H1 (cell line): ENCODE data around the gene MORF4L1. TPM values are rescaled to one million over a fixed set of nuclear protein-coding genes. Genes with fewer than 3 reads are reported as not detected.

ENCODE experiments used
- ASH2L ChIP-seq: fragments of 200-600, 300-600 bp; sonication (generic); IDR thresholded peaks from one replicate; pipeline ENCODE4 v1.7.1; 2017; ENCODE audit warnings: low read length
- E2F6 ChIP-seq: IDR thresholded peaks from 2 replicates; pipeline ENCODE4 v1.6.1; 2012; ENCODE audit warnings: inconsistent platforms
- JUN ChIP-seq: IDR thresholded peaks from 2 replicates; pipeline ENCODE4 v1.6.1; 2011; ENCODE audit warnings: low read depth, mild to moderate bottlenecking, improper control_type of control experiment, low read length
- SP2 ChIP-seq: IDR thresholded peaks from 2 replicates; pipeline ENCODE4 v1.6.1; 2012; ENCODE audit warnings: mild to moderate bottlenecking, low read length, inconsistent platforms
- polyA plus RNA-seq, 7 experiments: library from polyadenylated mRNA; depleted of rRNA in 3 of 7; stranded (reverse) in 5 of 7; unstranded in 2 of 7; fragments of >200 nt in 5 of 7; fragments of 200-250 nt in 2 of 7; gene quantifications; 1 replicate in 5 of 7; 2 replicates in 1 of 7; 4 replicates in 1 of 7; pipeline versions ENCODE4 v1.2.1 to v1.2.3, GENCODE V29; 2011 to 2013; ENCODE audit warnings: missing spikeins in 2 of 7, mixed read lengths in 2 of 7
- total RNA-seq: library from RNA; stranded (reverse); fragmentation: NEBNext Ultra II Directional; extraction: Animal tissue kit (Norgen Biotek cat#: 25700); gene quantifications from 2 replicates; pipeline ENCODE4 v1.2.1, GENCODE V29; 2021
- TF ChIP-seq, protein P1 (sequence below), 3 experiments: IDR thresholded peaks; 1 replicate in 2 of 3; 2 replicates in 1 of 3; pipeline versions ENCODE4 v1.5.1 to v1.6.1; 2011; ENCODE audit warnings: low read length in 3 of 3, mild to moderate bottlenecking in 3 of 3, inconsistent platforms in 2 of 3, low read depth in 1 of 3, moderate library complexity in 1 of 3; ENCODE audit not compliant: insufficient read depth in 1 of 3; ENCODE audit errors: control extremely low read depth in 1 of 3

Gene MORF4L1
- total and polyA plus RNA-seq, 2 of the 8 experiments (the other 6 are each of a cell fraction or from before 2014, with no cell fraction given) = 260 to 533 TPM

DNA sequence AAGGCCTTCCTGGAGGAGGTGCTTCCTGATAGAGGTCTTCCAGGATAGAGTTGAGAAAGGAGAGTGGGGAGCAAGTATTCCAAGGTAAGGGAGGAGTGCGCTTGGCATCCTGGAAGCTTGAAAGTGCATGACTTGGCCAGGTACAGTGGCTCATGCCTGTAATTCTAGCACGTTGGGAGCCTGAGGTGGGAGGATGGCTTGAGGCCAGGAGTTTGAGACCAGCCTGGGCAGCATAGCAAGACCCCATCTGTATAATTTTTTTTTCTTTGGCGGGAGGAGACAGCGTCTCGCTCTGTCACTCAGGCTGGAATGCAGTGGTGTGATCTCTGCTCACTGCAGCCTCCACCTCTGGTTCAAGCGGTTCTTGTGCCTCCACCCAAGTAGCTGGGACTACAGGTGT lies 19.2 kb upstream of the MORF4L1 start (continued):
- TF ChIP-seq, protein P1, sequence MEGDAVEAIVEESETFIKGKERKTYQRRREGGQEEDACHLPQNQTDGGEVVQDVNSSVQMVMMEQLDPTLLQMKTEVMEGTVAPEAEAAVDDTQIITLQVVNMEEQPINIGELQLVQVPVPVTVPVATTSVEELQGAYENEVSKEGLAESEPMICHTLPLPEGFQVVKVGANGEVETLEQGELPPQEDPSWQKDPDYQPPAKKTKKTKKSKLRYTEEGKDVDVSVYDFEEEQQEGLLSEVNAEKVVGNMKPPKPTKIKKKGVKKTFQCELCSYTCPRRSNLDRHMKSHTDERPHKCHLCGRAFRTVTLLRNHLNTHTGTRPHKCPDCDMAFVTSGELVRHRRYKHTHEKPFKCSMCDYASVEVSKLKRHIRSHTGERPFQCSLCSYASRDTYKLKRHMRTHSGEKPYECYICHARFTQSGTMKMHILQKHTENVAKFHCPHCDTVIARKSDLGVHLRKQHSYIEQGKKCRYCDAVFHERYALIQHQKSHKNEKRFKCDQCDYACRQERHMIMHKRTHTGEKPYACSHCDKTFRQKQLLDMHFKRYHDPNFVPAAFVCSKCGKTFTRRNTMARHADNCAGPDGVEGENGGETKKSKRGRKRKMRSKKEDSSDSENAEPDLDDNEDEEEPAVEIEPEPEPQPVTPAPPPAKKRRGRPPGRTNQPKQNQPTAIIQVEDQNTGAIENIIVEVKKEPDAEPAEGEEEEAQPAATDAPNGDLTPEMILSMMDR (IDR thresholded peaks at IDR 0.05; ENCODE audit: control extremely low read depth in 1 of 3, insufficient read depth in 1 of 3, low read depth in 1 of 3, low read length in 3 of 3) = no peak
- no peak for TF ChIP-seq ASH2L
- no peak for TF ChIP-seq E2F6
- TF ChIP-seq JUN = no peak
- TF ChIP-seq SP2 = no peak
